ENCODE results near the gene PRKCE. TPM values are rescaled to one million over a fixed set of nuclear protein-coding genes. Genes with fewer than 3 reads are reported as not detected.

PRKCE gene
- total RNA-seq, 2 experiments from 2014 or later, result 17.0 to 42.1 TPM

DNA sequence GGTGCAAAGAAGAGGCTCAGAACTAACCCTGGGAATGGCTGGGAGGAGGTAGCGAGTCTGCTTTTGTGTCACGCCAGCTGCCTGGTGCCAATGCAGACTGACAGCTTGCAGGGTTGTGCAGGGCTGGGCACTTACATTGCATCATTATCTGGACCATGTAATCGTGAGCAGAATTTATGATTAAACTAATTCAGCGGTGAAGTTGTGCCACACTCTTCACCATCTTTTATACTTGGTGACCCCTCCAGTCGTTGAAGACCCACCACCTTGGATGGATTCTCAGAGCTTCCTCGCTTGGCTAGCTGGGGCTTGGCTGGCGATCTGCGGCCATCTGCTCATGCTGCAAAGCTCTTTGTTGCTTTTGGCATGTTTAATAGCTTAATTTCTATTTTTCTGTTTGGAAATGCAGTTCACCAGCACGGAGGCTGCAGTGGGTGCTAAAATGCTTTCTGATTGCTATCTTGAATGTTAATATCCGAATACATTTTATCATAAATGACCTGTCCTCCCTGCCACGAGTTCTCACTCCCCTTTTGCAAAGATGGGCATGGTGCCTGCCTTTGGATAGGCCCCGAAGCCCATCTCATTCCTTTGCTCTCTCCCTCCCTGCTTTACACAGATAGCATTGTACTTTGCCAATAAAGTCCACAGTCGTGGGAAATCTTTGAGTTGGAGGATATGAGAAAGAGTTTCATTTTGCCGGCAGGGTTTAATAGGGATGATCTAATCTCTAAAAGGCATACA is 188.2 kb downstream of the PRKCE start:
- no peak overlapping the region for H2AFZ ChIP-seq (ENCODE audit: low read length)
- intact Hi-C loops (cut with micrococcal nuclease; ENCODE audit: unreplicated experiment), result loop anchor here (5.0 kb wide), 1 partner anchor 382 kb away; no protein-coding TSS in a partner anchor
- DNase-seq (ENCODE audit: low spot score), result no peak
- H4K20me1 ChIP-seq (ENCODE audit: insufficient read depth, low read length), result no peaks in the 10 kb centered on the region
- no TSS peak for BruUV-seq (replicated peaks)
- H3K9me3 ChIP-seq (ENCODE audit: low read length), result no peaks in the 10 kb centered on the region
- peaks cover 69% of the 10 kb centered on the region for H3K4me1 ChIP-seq (ENCODE audit: insufficient read depth, low read length, poor library complexity, severe bottlenecking)
- no peak overlapping the region for H3K4me2 ChIP-seq (ENCODE audit: low read length)
- no peaks in the 10 kb centered on the region for H3K9me2 ChIP-seq (ENCODE audit: insufficient read depth, low read length)
- H3K27ac ChIP-seq (ENCODE audit: low read depth, low read length, poor library complexity, severe bottlenecking), result no peak overlapping the region
- ChIA-PET CTCF (ENCODE audit: unreplicated experiment) (no interaction called here), POLR2A (interaction anchor here (1.0 kb wide), 2 partner anchors 73 to 190 kb away, joined by 3 to 4 read pairs; no protein-coding TSS in a partner anchor)
- TF ChIP-seq EZH2phosphoT487 (IDR thresholded peaks at IDR 0.05; ENCODE audit: borderline replicate concordance, low read depth, low read length), result no peak
- TF ChIP-seq, protein P1, sequence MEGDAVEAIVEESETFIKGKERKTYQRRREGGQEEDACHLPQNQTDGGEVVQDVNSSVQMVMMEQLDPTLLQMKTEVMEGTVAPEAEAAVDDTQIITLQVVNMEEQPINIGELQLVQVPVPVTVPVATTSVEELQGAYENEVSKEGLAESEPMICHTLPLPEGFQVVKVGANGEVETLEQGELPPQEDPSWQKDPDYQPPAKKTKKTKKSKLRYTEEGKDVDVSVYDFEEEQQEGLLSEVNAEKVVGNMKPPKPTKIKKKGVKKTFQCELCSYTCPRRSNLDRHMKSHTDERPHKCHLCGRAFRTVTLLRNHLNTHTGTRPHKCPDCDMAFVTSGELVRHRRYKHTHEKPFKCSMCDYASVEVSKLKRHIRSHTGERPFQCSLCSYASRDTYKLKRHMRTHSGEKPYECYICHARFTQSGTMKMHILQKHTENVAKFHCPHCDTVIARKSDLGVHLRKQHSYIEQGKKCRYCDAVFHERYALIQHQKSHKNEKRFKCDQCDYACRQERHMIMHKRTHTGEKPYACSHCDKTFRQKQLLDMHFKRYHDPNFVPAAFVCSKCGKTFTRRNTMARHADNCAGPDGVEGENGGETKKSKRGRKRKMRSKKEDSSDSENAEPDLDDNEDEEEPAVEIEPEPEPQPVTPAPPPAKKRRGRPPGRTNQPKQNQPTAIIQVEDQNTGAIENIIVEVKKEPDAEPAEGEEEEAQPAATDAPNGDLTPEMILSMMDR (conservative IDR thresholded peaks at IDR 0.05; ENCODE audit: low read length), result no peak
- H3K4me3 ChIP-seq (ENCODE audit: low read depth, low read length, poor library complexity, severe bottlenecking), result no peak overlapping the region
- no peaks in the 10 kb centered on the region for H3K36me3 ChIP-seq (ENCODE audit: insufficient read depth, low read length)
- no peaks in the 10 kb centered on the region for H3K79me2 ChIP-seq (ENCODE audit: insufficient read depth, low read depth, low read length)

DNA sequence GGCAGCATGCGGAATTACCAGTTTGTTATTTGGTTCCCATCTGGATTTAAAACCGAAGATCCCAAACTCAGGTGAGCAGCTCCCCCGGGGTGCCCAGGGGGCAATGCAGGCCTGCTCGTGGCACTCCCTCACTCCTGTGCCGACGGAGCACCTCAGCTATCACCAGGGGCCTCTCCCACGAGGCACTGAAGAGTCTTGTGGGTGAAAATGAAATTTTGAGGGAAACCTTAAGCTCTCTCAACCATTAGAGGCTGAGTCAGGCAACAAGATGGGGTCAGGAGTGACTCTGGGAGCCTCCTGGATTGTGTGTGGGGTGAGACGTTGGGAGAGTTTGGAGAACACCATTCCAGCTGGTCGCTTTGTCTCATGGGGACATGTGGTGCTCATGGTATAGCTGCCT is 189.0 kb downstream of the PRKCE start:
- Histone ChIP-seq H3K27ac (ENCODE audit: low read depth, low read length, poor library complexity, severe bottlenecking) (no peak overlapping the region), H3K9me2 (ENCODE audit: insufficient read depth, low read length) (no peaks in the 10 kb centered on the region), H3K4me1 (ENCODE audit: insufficient read depth, low read length, poor library complexity, severe bottlenecking) (peaks cover 66% of the 10 kb centered on the region), H3K79me2 (ENCODE audit: insufficient read depth, low read depth, low read length) (no peaks in the 10 kb centered on the region), H3K9me3 (ENCODE audit: low read length) (no peaks in the 10 kb centered on the region), H3K4me3 (ENCODE audit: low read depth, low read length, poor library complexity, severe bottlenecking) (no peak overlapping the region), H4K20me1 (ENCODE audit: insufficient read depth, low read length) (no peaks in the 10 kb centered on the region), H2AFZ (ENCODE audit: low read length) (no peak overlapping the region), H3K4me2 (ENCODE audit: low read length) (no peak overlapping the region), H3K36me3 (ENCODE audit: insufficient read depth, low read length) (no peaks in the 10 kb centered on the region)
- CTCF ChIA-PET (ENCODE audit: unreplicated experiment), result no interaction called here
- BruUV-seq (replicated peaks), result no TSS peak
- DNase-seq (ENCODE audit: low spot score), result no peak
- no peak for TF ChIP-seq EZH2phosphoT487 (IDR thresholded peaks at IDR 0.05; ENCODE audit: borderline replicate concordance, low read depth, low read length)
- TF ChIP-seq, protein P1 (conservative IDR thresholded peaks at IDR 0.05; ENCODE audit: low read length), result no peak
- POLR2A ChIA-PET, result interaction anchor here (1.0 to 1.2 kb wide), 4 partner anchors 8 to 191 kb away, joined by 3 to 4 read pairs (median 4); no protein-coding TSS in a partner anchor
- intact Hi-C loops (cut with micrococcal nuclease; ENCODE audit: unreplicated experiment), result no loop called here

Measured in OCI-LY7 (cell line).